ENCODE data around the gene NHLRC2. TPM values are rescaled to one million over a fixed set of nuclear protein-coding genes. Genes with fewer than 3 reads are reported as not detected.
"Not testable (repeated sequence)": the region's sequence is repeated elsewhere in the genome, so short reads cannot be mapped to it uniquely, and the experiment has no call there.

NHLRC2 gene
- total RNA-seq, 1 experiment from 2014 or later: 30.9 TPM

- Mint-ChIP-seq H3K9me3 (no peaks in the 10 kb centered on the region), H3K27ac (no peak overlapping the region), H3K4me3 (no peak overlapping the region), H3K27me3 (ENCODE audit: low read depth) (no peaks in the 10 kb centered on the region), H3K36me3 (ENCODE audit: insufficient read depth in 1 of 3, low read depth in 3 of 3) (no peaks in the 10 kb centered on the region), H3K4me1 (peaks cover 15 to 19% of the 10 kb centered on the region in 2 experiments)
- H3K9ac ChIP-seq (ENCODE audit: extremely low read depth, insufficient read length, low read length): no peak overlapping the region
- H2AK5ac ChIP-seq (ENCODE audit: insufficient read length, low read length): no peak overlapping the region
- H3K27ac ChIP-seq (ENCODE audit: insufficient read length, low read depth, low read length): no peak overlapping the region
- no peak for DNase-seq
- no peak overlapping the region for H3K18ac ChIP-seq (ENCODE audit: insufficient read length, low read depth, low read length)
- no peak overlapping the region for H4K8ac ChIP-seq (replicated peaks; ENCODE audit: insufficient read length, low read depth, low read length)
- H3K56ac ChIP-seq (ENCODE audit: insufficient read length, low read depth, low read length): no peak overlapping the region
- H4K20me1 ChIP-seq (ENCODE audit: control insufficient read depth, insufficient read depth, insufficient read length): no peaks in the 10 kb centered on the region
- H2BK12ac ChIP-seq (ENCODE audit: insufficient read length, low read depth, low read length): no peak overlapping the region
- no peak overlapping the region for H3T11ph ChIP-seq (ENCODE audit: low read length)
- H3K4me1 ChIP-seq (ENCODE audit: insufficient read depth, low read length): peaks cover 1% of the 10 kb centered on the region; the same call in 1 of the 2 replicates
- H3K27me3 ChIP-seq (ENCODE audit: insufficient read depth, low read length): no peaks in the 10 kb centered on the region
- H3K23me2 ChIP-seq (ENCODE audit: insufficient read length, low read depth, low read length, poor library complexity, severe bottlenecking): no peaks in the 10 kb centered on the region
- H2BK5ac ChIP-seq (ENCODE audit: insufficient read length, low read length): no peak overlapping the region
- WGBS (ENCODE audit: extremely low coverage, insufficient read length, low lambda C conversion rate): no CpG with 5 or more reads among the region's 2 CpGs
- H2BK120ac ChIP-seq (ENCODE audit: low read depth, low read length, poor library complexity, severe bottlenecking): no peak overlapping the region
- no peak overlapping the region for H3K4me2 ChIP-seq (ENCODE audit: insufficient read depth, insufficient read length, low read length)
- H2AFZ ChIP-seq (ENCODE audit: low read length): no peak overlapping the region
- H3K14ac ChIP-seq (ENCODE audit: insufficient read depth, low read length): no peak overlapping the region
- H2BK20ac ChIP-seq (ENCODE audit: low read depth, low read length, poor library complexity, severe bottlenecking): no peak overlapping the region
- H4K5ac ChIP-seq (ENCODE audit: insufficient read length, low read depth, low read length): no peak overlapping the region
- no peaks in the 10 kb centered on the region for H3K79me2 ChIP-seq (ENCODE audit: insufficient read depth, low read length)
- H3K79me1 ChIP-seq (ENCODE audit: insufficient read depth, low read depth, low read length, poor library complexity, severe bottlenecking): no peaks in the 10 kb centered on the region
- no peak overlapping the region for H3K4ac ChIP-seq (ENCODE audit: low read depth, low read length)
- H4K91ac ChIP-seq (ENCODE audit: insufficient read length, low read depth, low read length): no peak overlapping the region
- H3K23ac ChIP-seq (ENCODE audit: insufficient read length, low read depth, low read length): no peak overlapping the region
- TF ChIP-seq, protein P1, sequence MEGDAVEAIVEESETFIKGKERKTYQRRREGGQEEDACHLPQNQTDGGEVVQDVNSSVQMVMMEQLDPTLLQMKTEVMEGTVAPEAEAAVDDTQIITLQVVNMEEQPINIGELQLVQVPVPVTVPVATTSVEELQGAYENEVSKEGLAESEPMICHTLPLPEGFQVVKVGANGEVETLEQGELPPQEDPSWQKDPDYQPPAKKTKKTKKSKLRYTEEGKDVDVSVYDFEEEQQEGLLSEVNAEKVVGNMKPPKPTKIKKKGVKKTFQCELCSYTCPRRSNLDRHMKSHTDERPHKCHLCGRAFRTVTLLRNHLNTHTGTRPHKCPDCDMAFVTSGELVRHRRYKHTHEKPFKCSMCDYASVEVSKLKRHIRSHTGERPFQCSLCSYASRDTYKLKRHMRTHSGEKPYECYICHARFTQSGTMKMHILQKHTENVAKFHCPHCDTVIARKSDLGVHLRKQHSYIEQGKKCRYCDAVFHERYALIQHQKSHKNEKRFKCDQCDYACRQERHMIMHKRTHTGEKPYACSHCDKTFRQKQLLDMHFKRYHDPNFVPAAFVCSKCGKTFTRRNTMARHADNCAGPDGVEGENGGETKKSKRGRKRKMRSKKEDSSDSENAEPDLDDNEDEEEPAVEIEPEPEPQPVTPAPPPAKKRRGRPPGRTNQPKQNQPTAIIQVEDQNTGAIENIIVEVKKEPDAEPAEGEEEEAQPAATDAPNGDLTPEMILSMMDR (conservative IDR thresholded peaks at IDR 0.05): no peak
- no peaks in the 10 kb centered on the region for H3K9me3 ChIP-seq (ENCODE audit: control insufficient read depth, low read depth, low read length)
- no peak overlapping the region for H2BK15ac ChIP-seq (ENCODE audit: low read depth, low read length)
These were observed 28.7 kb upstream of the NHLRC2 start for GRCh38 chr10:113825791-113826190.

- H3K27ac Mint-ChIP-seq; H3K56ac ChIP-seq (ENCODE audit: insufficient read length, low read depth, low read length); H4K20me1 ChIP-seq (ENCODE audit: control insufficient read depth, insufficient read depth, insufficient read length); H3K79me2 ChIP-seq (ENCODE audit: insufficient read depth, low read length); H2BK5ac ChIP-seq (ENCODE audit: insufficient read length, low read length); H4K5ac ChIP-seq (ENCODE audit: insufficient read length, low read depth, low read length); H2AFZ ChIP-seq (ENCODE audit: low read length); H3K9ac ChIP-seq (ENCODE audit: extremely low read depth, insufficient read length, low read length); DNase-seq; H3K4me3 Mint-ChIP-seq; H3K4ac ChIP-seq (ENCODE audit: low read depth, low read length); H3K36me3 Mint-ChIP-seq (ENCODE audit: insufficient read depth in 1 of 3, low read depth in 3 of 3); H3K9me3 Mint-ChIP-seq; H4K8ac ChIP-seq (replicated peaks; ENCODE audit: insufficient read length, low read depth, low read length); H3K23ac ChIP-seq (ENCODE audit: insufficient read length, low read depth, low read length); H3K4me2 ChIP-seq (ENCODE audit: insufficient read depth, insufficient read length, low read length); H3K4me1 ChIP-seq (ENCODE audit: insufficient read depth, low read length); H3T11ph ChIP-seq (ENCODE audit: low read length); H3K9me3 ChIP-seq (ENCODE audit: control insufficient read depth, low read depth, low read length); H2BK15ac ChIP-seq (ENCODE audit: low read depth, low read length); H3K18ac ChIP-seq (ENCODE audit: insufficient read length, low read depth, low read length); H2BK20ac ChIP-seq (ENCODE audit: low read depth, low read length, poor library complexity, severe bottlenecking); H3K23me2 ChIP-seq (ENCODE audit: insufficient read length, low read depth, low read length, poor library complexity, severe bottlenecking); H2AK5ac ChIP-seq (ENCODE audit: insufficient read length, low read length); H2BK120ac ChIP-seq (ENCODE audit: low read depth, low read length, poor library complexity, severe bottlenecking); H3K27ac ChIP-seq (ENCODE audit: insufficient read length, low read depth, low read length); H3K4me1 Mint-ChIP-seq; H3K14ac ChIP-seq (ENCODE audit: insufficient read depth, low read length); H2BK12ac ChIP-seq (ENCODE audit: insufficient read length, low read depth, low read length); H3K79me1 ChIP-seq (ENCODE audit: insufficient read depth, low read depth, low read length, poor library complexity, severe bottlenecking); H3K27me3 Mint-ChIP-seq (ENCODE audit: low read depth); H3K27me3 ChIP-seq (ENCODE audit: insufficient read depth, low read length); H4K91ac ChIP-seq (ENCODE audit: insufficient read length, low read depth, low read length): not testable (repeated sequence)
- WGBS (ENCODE audit: extremely low coverage, insufficient read length, low lambda C conversion rate): no CpG with 5 or more reads among the region's 10 CpGs
These were observed 25.9 kb upstream of the NHLRC2 start for GRCh38 chr10:113828567-113828966.
